ENCODE measurements around the gene CDNF. TPM values are rescaled to one million over a fixed set of nuclear protein-coding genes. Genes with fewer than 3 reads are reported as not detected.
A peak's percentile ranks its signal among the peaks of the same experiment; 100 is the strongest.
"Not testable (repeated sequence)": the region's sequence is repeated elsewhere in the genome, so short reads cannot be mapped to it uniquely, and the experiment has no call there.

CDNF gene
- total RNA-seq, 1 experiment from 2014 or later: 1.1 TPM

GRCh38 chr10:14839305-14839695, 1.5 kb upstream of the CDNF start:
- DNase-seq (ENCODE audit: low read depth): peak; percentile 31

- DNase-seq (ENCODE audit: low read depth): no peak
These were observed 906 bp upstream of the CDNF start for GRCh38 chr10:14838582-14839304.

- no peak for DNase-seq (ENCODE audit: low read depth)
These were observed 657 bp downstream of the CDNF start for GRCh38 chr10:14837003-14837756.

DNA sequence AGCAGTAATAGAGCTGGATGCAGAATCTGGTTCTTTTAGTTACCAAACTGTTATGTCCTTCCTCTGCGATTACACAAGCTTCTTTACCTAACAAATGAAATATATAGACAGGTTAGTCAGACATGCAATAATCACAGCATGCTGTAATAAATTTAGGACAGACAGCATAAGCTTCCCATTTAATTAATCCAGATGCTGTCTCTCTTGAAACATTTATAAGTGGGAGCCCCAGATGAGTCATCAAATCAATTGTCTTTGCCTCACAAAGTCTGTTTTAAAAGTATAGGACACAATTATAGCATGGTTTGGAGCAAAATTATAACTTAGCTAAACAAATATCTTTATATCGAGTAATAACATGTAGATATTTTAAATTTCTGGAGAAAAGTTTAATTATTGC, 1.6 kb downstream of the CDNF start:
- no peak for DNase-seq (ENCODE audit: low read depth)

DNA sequence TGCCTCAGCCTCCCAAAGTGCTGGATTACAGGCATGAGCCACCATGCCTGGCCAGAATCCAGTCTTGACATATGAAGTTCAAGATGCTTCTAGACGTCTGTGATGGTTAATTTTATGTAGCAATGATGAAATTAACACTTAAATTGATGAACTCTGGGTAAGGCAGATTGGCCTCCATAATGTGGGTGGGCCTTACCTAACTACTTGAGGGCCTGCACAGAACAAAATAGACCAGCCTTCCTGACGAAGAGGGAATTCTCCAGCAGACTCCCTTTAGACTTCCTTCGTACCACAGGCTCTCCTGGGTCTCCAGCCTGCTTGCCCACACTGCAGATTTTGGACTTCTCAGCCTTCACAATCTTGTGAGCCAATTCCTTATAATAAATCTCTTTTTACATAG, 4.7 kb downstream of the CDNF start:
- no peak for DNase-seq (ENCODE audit: low read depth)

DNA sequence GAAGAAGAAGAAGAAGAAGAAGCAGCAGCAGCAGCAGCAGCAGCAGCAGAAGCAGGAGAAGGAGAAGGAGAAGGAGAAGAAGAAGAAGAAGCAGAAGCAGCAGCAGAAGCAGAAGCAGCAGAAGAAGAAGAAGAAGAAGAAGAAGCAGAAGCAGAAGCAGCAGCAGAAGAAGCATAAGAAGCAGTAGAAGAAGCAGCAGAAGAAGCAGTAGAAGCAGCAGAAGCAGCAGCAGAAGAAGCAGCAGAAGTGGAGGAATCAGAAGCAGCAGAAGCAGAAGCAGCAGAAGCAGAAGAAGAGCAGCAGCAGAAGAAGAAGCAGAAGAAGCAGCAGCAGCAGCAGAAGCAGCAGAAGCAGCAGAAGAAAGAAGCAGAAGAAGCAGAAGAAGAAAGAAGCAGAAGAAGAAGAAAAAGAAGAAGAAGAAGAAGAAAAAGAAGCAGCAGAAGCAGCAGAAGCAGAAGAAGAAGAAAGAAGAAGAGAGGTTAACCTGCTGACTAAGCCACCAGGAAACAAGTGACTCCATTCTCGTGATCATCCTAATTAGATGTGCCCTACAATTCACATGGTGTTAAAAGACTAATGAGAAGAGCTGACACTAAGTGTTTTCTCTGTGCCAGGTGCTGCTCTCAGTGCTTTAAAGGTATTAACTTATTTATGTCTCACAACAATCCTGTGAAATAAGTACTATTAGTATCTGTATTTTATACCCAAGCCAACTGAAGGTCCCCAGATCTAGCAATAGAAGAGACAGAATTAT, 11.6 kb downstream of the CDNF start:
- no peak for DNase-seq (ENCODE audit: low read depth)

DNA sequence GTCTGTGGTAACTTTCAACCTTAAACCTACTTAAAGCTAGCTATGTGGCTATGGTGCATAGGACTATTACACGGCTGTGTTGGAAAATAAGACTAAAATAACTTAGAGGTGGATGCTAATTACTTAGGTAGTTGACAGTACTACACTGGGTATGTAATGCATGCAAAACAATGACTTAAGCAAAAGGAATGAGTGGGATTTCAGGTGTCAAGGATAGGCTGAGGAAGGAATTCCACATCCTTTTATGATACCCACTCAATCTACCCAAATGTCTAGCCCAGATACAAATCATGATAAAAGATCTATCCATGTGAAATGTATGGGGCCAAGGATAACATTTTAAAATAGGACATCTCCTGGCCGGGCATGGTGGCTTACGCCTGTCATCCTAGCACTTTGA, 13.9 kb downstream of the CDNF start:
- DNase-seq (ENCODE audit: low read depth): no peak

DNA sequence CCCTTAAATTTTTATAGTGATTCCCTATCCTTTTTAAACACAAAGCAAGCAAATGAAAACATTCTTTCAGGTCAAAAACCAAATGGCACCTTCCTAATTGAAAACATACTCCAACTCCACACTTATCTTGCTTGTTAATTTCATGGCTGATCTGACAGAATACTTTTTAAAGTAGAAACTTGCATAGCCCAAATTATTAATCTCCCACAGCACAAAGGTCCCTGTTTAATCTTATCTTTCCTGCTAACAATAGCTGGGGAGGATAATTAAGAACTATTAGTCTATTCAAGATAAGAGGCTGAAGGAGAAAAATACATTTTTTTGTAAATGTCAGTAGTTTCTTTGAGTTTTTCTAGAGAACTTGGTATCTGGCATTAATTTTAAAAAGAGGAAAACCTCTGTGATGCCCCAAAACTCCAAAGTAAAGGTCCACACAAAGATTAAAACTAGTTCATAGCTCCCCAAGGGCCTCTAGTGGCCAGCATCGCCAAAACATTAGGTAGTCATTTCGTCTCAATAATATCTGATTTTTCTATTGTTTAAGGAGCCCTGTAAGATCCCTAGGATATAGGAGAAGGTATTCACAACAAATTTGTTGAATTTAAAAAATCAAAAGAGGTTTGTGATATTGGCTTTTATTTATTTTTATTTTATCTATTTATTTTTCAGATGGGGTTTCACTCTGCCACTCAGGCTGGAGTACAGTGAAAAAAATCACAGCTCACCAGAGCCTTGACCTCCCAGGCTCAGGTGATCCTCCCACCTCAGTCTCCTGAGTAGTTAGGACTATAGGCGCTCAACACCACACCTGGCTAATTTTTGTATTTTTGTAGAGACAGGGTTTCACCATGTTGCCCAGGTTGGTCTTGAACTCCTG, 14.7 kb downstream of the CDNF start:
- peak; percentile 46 for DNase-seq (ENCODE audit: low read depth)

DNA sequence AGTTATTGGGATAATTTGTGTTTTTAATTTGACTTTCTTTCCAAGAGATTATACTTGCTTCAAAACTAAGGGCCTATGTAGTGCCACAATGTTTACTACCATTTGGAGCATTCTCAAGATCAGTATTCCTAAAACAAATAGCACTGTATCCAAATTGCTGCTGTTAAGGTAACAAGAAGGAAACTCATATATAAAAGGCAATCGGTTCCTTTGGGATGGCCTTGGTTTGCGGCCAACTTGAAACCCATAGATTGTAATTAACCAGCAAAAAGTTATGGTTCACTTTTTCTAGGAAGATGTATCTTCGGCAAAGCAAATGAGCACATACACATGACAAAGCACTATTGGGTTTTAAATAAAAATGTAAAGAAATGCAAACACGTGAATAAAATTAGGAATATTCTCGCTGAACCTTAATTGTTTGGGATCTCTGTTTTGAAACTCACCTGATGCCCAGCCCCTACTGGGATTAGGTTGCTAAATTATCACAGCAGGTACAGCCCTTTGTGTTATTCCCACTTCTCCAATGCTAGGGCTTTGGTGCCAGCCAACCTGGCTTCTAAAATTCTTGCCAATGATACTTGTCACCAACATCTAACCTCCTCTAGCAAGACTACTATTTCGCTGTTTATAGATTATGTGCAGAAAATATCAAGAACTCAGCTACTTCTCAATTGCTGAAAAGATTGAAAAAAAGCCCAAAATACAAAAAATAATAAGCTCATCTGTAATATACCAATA, 16.0 kb downstream of the CDNF start:
- DNase-seq (ENCODE audit: low read depth): no peak

GRCh38 chr10:14820775-14821154, 17.1 kb downstream of the CDNF start:
- no peak for DNase-seq (ENCODE audit: low read depth)

- peak; percentile 86 for DNase-seq (ENCODE audit: low read depth)
These were observed 17.6 kb downstream of the CDNF start for GRCh38 chr10:14820010-14820774.

GRCh38 chr10:14816717-14817116, 21.1 kb downstream of the CDNF start:
- not testable (repeated sequence) for DNase-seq (ENCODE audit: low read depth)

DNA sequence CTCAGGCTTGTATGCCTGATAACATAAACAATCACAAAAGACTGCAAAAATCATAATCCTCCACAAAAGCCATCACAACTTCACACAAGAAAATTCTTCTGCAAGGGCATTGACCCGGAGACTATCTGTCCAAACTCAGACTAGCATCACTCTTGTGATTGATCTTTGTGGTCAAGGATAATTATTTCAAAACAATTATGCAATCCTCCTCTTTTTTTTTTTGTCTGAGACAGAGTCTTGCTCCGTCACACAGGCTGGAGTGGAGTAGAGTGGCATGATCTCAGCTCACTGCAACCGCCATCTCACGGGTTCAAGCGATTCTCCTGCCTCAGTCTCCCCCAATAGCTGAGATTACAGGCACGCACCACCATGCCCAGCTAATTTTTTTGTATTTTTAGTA, 22.2 kb downstream of the CDNF start:
- no peak for DNase-seq (ENCODE audit: low read depth)

- DNase-seq (ENCODE audit: low read depth): peak; percentile 22
These were observed 25.6 kb downstream of the CDNF start for GRCh38 chr10:14812271-14812670.

DNA sequence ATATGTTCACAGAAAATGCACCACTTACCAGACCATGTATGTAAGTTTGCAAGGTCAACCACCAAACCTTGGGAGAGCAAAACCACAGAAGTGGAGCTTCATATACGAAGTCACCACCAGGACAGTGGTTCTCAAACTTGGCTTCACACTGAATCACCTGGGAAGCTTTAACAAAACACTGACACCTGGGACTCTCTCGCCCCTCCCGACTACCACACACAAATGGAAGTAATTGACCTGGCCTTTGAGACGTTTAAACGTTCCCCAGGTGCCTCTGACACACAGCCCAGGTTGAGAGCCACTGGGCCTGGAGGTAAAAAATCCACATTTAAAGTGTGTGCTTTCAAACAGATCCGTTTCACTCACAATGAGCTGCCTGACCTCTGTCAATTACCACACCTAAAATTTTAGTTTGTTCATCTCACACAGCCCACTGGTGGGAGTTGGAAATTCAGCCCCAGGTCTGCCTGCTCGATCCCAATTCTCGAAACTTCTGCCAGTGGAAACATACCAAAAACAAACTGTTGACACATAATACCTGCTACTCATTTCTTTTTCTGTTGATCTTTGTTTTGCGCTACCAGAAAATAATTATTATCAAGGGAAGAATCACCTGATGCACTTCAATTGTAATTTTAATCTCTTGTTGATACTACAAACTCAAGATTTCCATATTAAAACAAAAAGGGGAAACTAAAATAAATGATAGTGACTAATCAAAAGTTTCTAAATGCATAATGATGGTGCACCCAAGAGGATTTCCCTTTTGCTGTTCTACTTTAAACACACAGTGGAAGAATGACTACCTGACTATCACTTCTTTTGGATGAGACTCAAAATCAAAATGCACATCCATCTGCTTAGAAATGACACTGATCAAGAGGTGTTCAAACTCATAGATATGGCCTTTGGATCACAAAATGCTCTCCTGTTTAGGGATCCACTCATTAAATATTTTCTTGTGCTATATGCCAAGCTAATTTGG, 26.6 kb downstream of the CDNF start:
- DNase-seq (ENCODE audit: low read depth): no peak

DNA sequence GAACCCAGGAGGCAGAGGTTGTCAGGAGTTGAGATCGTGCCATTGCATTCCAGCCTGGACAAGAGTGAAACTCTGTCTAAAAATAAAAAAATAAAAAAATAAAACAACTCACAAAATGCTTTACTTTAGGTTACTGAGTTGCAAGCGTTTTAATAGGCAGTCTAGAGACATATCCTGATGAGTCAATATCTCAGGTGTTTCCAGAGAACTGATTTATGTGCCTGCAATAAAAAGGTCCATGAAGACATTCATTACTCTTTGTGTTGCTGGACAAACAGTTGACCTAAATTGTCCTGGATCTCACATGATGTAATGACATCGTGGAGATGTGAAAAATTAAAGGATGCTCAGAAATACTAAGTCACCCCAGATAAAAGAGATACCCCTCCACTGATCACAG, 31.5 kb downstream of the CDNF start:
- no peak for DNase-seq (ENCODE audit: low read depth)

GRCh38 chr10:14803827-14804226, 34.0 kb downstream of the CDNF start:
- no peak for DNase-seq (ENCODE audit: low read depth)

GRCh38 chr10:14801723-14802122, 36.1 kb downstream of the CDNF start:
- no peak for DNase-seq (ENCODE audit: low read depth)

- no peak for DNase-seq (ENCODE audit: low read depth)
These were observed 37.4 kb downstream of the CDNF start for GRCh38 chr10:14800397-14800796.
